Peyer's patch (tissue), 4 donors: Measurements from ENCODE around the gene GPR161.

ENCODE experiments used
- CTCF ChIP-seq, 6 experiments: fragments of 450-650 bp in 4 of 6; fragments of 200-600 bp in 2 of 6; sonication (generic) in 1 of 6; IDR thresholded peaks; one replicate each; pipeline ENCODE4 v1.5.1; 2017 to 2019; ENCODE audit warnings: antibody characterized with exemption in 6 of 6, mild to moderate bottlenecking in 3 of 6, moderate library complexity in 1 of 6
- POLR2A ChIP-seq, 2 donors: fragments of 450-650 bp; IDR thresholded peaks; one replicate each; pipeline ENCODE4 v1.5.1; 2017; ENCODE audit warnings: antibody characterized with exemption in 2 of 2, mild to moderate bottlenecking in 2 of 2, moderate library complexity in 2 of 2

- TF ChIP-seq CTCF (IDR thresholded peaks at IDR 0.05) (no peak), POLR2A (IDR thresholded peaks at IDR 0.05) (no peak)
Observed at GRCh38 chr1:168121401-168122011, 15.2 kb downstream of the GPR161 start.
